Kidney (tissue), 22 donors: ENCODE data around the gene PCMT1. TPM values are rescaled to one million over a fixed set of nuclear protein-coding genes. Genes with fewer than 3 reads are reported as not detected.

Source experiments
- DNase-seq, 5 donors: peaks; one replicate each; pipeline ENCODE4 v3.0.0-alpha.2; 2013 to 2020
- FAIRE-seq: peaks from 2 replicates; lab custom pipeline; 2012; peaks lifted over from hg19 to GRCh38; lab: Jason Lieb, UNC
- H3K27ac ChIP-seq, 2 donors: one replicate each; pipeline ENCODE4 v1.7.0; 2013; ENCODE audit warnings: low read depth in 2 of 2, low read length in 2 of 2, inconsistent platforms in 1 of 2
- H3K27me3 ChIP-seq: one replicate; pipeline ENCODE4 v1.7.1; 2013; ENCODE audit warnings: low read length, inconsistent platforms; ENCODE audit not compliant: control insufficient read depth, insufficient read depth
- H3K36me3 ChIP-seq, 3 donors: one replicate each; pipeline versions ENCODE4 v1.7.0 to v1.7.1; 2013; ENCODE audit warnings: low read length in 3 of 3, control low read depth in 1 of 3, inconsistent platforms in 1 of 3; ENCODE audit not compliant: insufficient read depth in 3 of 3, control insufficient read depth in 2 of 3
- H3K4me1 ChIP-seq, 3 donors: one replicate each; pipeline versions ENCODE4 v1.7.0 to v1.7.1; 2013; ENCODE audit warnings: low read length in 3 of 3, inconsistent platforms in 1 of 3, low read depth in 1 of 3; ENCODE audit not compliant: control insufficient read depth in 2 of 3, insufficient read depth in 2 of 3
- H3K4me3 ChIP-seq, 3 donors: one replicate each; pipeline versions ENCODE4 v1.7.0 to v1.8.1; 2013; ENCODE audit warnings: low read length in 3 of 3, control low read depth in 1 of 3, inconsistent platforms in 1 of 3
- H3K9ac ChIP-seq, 3 donors: one replicate each; pipeline versions ENCODE4 v1.7.0 to v1.7.1; 2013; ENCODE audit warnings: low read length in 3 of 3, control low read depth in 1 of 3, inconsistent platforms in 1 of 3
- H3K9me3 ChIP-seq, 3 donors: one replicate each; pipeline versions ENCODE4 v1.7.0 to v1.7.1; 2013; ENCODE audit warnings: low read length in 3 of 3, control low read depth in 1 of 3, inconsistent platforms in 1 of 3; ENCODE audit not compliant: control insufficient read depth in 2 of 3, insufficient read depth in 1 of 3
- CTCF ChIP-seq: IDR thresholded peaks from 3 replicates; pipeline ENCODE4 v1.5.1; 2012; ENCODE audit warnings: mild to moderate bottlenecking, moderate library complexity, borderline replicate concordance; ENCODE audit not compliant: insufficient read depth; ENCODE audit errors: extremely low read depth
- intact Hi-C: fragments of 100-400 bp; cut with DNase I; formaldehyde crosslinking; loops from one replicate; pipeline ENCODE4 v1.11.1; 2022
- long read RNA-seq, 10 donors: library from polyadenylated mRNA in 1 of 10; unstranded in 1 of 10; transcript quantifications; one replicate each; pipeline ENCODE4 v2.0.0 and lab custom pipeline, GENCODE V29; 2021 to 2026
- polyA plus RNA-seq: library from polyadenylated mRNA; stranded (reverse); fragments of 350-450 nt; fragmentation: Illumina TruSeq; extraction: RNeasy Lipid Tissue Mini Kit (QIAGEN cat#74804); gene quantifications from one replicate; pipeline ENCODE4 v1.2.3, GENCODE V29; 2014; ENCODE audit warnings: low read depth, low replicate concordance; ENCODE audit not compliant: insufficient read depth
- total RNA-seq: library from RNA; stranded (reverse); fragmentation: NEBNext Ultra II Directional; extraction: Animal tissue kit (Norgen Biotek cat#: 25700); gene quantifications from one replicate; pipeline ENCODE4 v1.2.1, GENCODE V29; 2021
- donor health status: control.
- donor health status: control.
- donor health status: control.
- donor health status: control.
- donor health status: control.
- donor health status: DM: yes; HTN: yes; CAD: no.
- donor health status: Normal renal cell carcinoma (clear cell type).

The PCMT1 gene
- 62.8 TPM for total RNA-seq
- polyA plus RNA-seq = 71.2 TPM
- long read RNA-seq, donor 1, transcript PCMT1-205 (8 exons, 1,984 nt) = minor isoform, 13 of 42 reads
- long read RNA-seq, donor 1, transcript PCMT1-201 (7 exons, 1,293 nt) = minor isoform, 6 of 42 reads
- long read RNA-seq, donor 1, transcript PCMT1-203 (8 exons, 1,938 nt) = major isoform, 17 of 42 reads
- long read RNA-seq, donor 1, partial matches to known transcripts = 6 of 42 reads
- long read RNA-seq, donor 1, other reads (novel, unspliced or antisense) = 0 of 42 reads
- long read RNA-seq, donor 2, transcript PCMT1-201 (7 exons, 1,293 nt) = minor isoform, 10 of 37 reads
- long read RNA-seq, donor 2, transcript PCMT1-205 (8 exons, 1,984 nt) = minor isoform, 10 of 37 reads
- long read RNA-seq, donor 2, transcript PCMT1-203 (8 exons, 1,938 nt) = major isoform, 17 of 37 reads
- long read RNA-seq, donor 2, partial matches to known transcripts = 0 of 37 reads
- long read RNA-seq, donor 2, other reads (novel, unspliced or antisense) = 0 of 37 reads
- long read RNA-seq, donor 3, transcript PCMT1-205 (8 exons, 1,984 nt) = minor isoform, 16 of 72 reads
- long read RNA-seq, donor 3, transcript PCMT1-203 (8 exons, 1,938 nt) = major isoform, 34 of 72 reads
- long read RNA-seq, donor 3, transcript PCMT1-201 (7 exons, 1,293 nt) = minor isoform, 12 of 72 reads
- long read RNA-seq, donor 3, partial matches to known transcripts = 10 of 72 reads
- long read RNA-seq, donor 3, other reads (novel, unspliced or antisense) = 0 of 72 reads
- long read RNA-seq, donor 4, transcript PCMT1-205 (8 exons, 1,984 nt) = major isoform, 19 of 39 reads
- long read RNA-seq, donor 4, transcript PCMT1-203 (8 exons, 1,938 nt) = minor isoform, 17 of 39 reads
- long read RNA-seq, donor 4, partial matches to known transcripts = 0 of 39 reads
- long read RNA-seq, donor 4, other reads (novel, unspliced or antisense) = 0 of 39 reads
- long read RNA-seq, donor 5, transcript PCMT1-203 (8 exons, 1,938 nt) = major isoform, 5 of 6 reads
- long read RNA-seq, donor 5, partial matches to known transcripts = 0 of 6 reads
- long read RNA-seq, donor 5, other reads (novel, unspliced or antisense) = 0 of 6 reads
- long read RNA-seq, donor 6, transcript PCMT1-205 (8 exons, 1,984 nt) = minor isoform, 30 of 141 reads
- long read RNA-seq, donor 6, transcript PCMT1-201 (7 exons, 1,293 nt) = minor isoform, 15 of 141 reads
- long read RNA-seq, donor 6, transcript PCMT1-203 (8 exons, 1,938 nt) = major isoform, 44 of 141 reads
- long read RNA-seq, donor 6, partial matches to known transcripts = 51 of 141 reads
- long read RNA-seq, donor 6, other reads (novel, unspliced or antisense) = 0 of 141 reads
- long read RNA-seq, donor 7, transcript PCMT1-203 (8 exons, 1,938 nt) = major isoform, 25 of 61 reads
- long read RNA-seq, donor 7, transcript PCMT1-201 (7 exons, 1,293 nt) = minor isoform, 6 of 61 reads
- long read RNA-seq, donor 7, transcript PCMT1-205 (8 exons, 1,984 nt) = minor isoform, 19 of 61 reads
- long read RNA-seq, donor 7, partial matches to known transcripts = 3 of 61 reads
- long read RNA-seq, donor 7, other reads (novel, unspliced or antisense) = 8 of 61 reads
- long read RNA-seq, donor 8, transcript PCMT1-203 (8 exons, 1,938 nt) = major isoform, 19 of 49 reads
- long read RNA-seq, donor 8, transcript PCMT1-205 (8 exons, 1,984 nt) = minor isoform, 12 of 49 reads
- long read RNA-seq, donor 8, partial matches to known transcripts = 14 of 49 reads
- long read RNA-seq, donor 8, other reads (novel, unspliced or antisense) = 0 of 49 reads
- long read RNA-seq, donor 9, transcript PCMT1-203 (8 exons, 1,938 nt) = minor isoform, 12 of 30 reads
- long read RNA-seq, donor 9, transcript PCMT1-201 (7 exons, 1,293 nt) = minor isoform, 5 of 30 reads
- long read RNA-seq, donor 9, transcript PCMT1-205 (8 exons, 1,984 nt) = major isoform, 13 of 30 reads
- long read RNA-seq, donor 9, partial matches to known transcripts = 0 of 30 reads
- long read RNA-seq, donor 9, other reads (novel, unspliced or antisense) = 0 of 30 reads
- long read RNA-seq, donor 10, transcript PCMT1-201 (7 exons, 1,293 nt) = minor isoform, 7 of 65 reads
- long read RNA-seq, donor 10, transcript PCMT1-205 (8 exons, 1,984 nt) = major isoform, 14 of 65 reads
- long read RNA-seq, donor 10, transcript PCMT1-203 (8 exons, 1,938 nt) = major isoform, 14 of 65 reads
- long read RNA-seq, donor 10, partial matches to known transcripts = 25 of 65 reads
- long read RNA-seq, donor 10, other reads (novel, unspliced or antisense) = 5 of 65 reads

- TF ChIP-seq CTCF = no peak
- Histone ChIP-seq H3K4me3 (peak within 1 kb of the TSS; percentile 86 to 93 (median 88)), H3K27ac (peak within 1 kb of the TSS; percentile 81 to 84), H3K27me3 (no peaks in the 10 kb centered on the region), H3K36me3 (no peaks in the 10 kb centered on the region), H3K4me1 (peaks cover 0 to 8% (median 7%) of the 10 kb centered on the region in 3 donors), H3K9ac (peak within 1 kb of the TSS; percentile 74 to 93 (median 79)), H3K9me3 (no peaks in the 10 kb centered on the region)
- DNase-seq (peak; percentile 91 to 97 (median 95)), FAIRE-seq (no peak)
- intact Hi-C loops = no loop called here
Observed at GRCh38 chr6:149749594-149750135, at the start of gene PCMT1. Gene PCMT1, plus strand, starts transcription at chr6:149749741. Its CDS starts 161 bp downstream, at chr6:149749902.

GRCh38 chr6:149701714-149702113, 47.8 kb upstream of the PCMT1 start:
- Histone ChIP-seq H3K4me3 (no peak overlapping the region), H3K36me3 (peaks cover 0 to 2% (median 0%) of the 10 kb centered on the region in 3 donors), H3K27me3 (no peaks in the 10 kb centered on the region), H3K27ac (no peak overlapping the region), H3K9ac (peak overlapping the region in 1 of 3 donors; percentile 44), H3K9me3 (no peaks in the 10 kb centered on the region), H3K4me1 (no peaks in the 10 kb centered on the region)
- peak in 2 of 5 donors; percentile 8 to 10 for DNase-seq
- no peak for TF ChIP-seq CTCF
- no peak for FAIRE-seq
- intact Hi-C loops = no loop called here
